Measurements from ENCODE around the gene SLC39A11.

SLC39A11 gene

DNA sequence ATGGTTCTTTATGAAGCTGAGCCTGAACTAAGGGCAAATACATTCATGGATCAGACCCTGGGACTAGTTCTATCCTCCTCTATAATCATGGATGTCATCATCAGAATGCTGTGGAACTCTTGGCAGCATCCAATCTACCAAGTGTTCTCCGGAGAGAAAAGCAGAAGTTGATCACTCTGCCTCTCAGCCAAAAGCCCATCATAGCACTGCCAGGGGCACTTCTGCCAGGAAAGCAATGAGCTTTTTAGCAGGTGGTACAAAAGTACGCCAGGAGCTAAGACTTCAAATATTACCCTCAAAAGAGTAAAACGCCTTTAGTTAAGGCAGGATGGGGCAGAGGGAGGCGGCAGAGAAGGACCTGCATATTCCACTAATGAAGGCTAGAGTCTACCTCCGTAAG lies 279.0 kb downstream of the SLC39A11 start:
- TF ChIP-seq, protein P1, sequence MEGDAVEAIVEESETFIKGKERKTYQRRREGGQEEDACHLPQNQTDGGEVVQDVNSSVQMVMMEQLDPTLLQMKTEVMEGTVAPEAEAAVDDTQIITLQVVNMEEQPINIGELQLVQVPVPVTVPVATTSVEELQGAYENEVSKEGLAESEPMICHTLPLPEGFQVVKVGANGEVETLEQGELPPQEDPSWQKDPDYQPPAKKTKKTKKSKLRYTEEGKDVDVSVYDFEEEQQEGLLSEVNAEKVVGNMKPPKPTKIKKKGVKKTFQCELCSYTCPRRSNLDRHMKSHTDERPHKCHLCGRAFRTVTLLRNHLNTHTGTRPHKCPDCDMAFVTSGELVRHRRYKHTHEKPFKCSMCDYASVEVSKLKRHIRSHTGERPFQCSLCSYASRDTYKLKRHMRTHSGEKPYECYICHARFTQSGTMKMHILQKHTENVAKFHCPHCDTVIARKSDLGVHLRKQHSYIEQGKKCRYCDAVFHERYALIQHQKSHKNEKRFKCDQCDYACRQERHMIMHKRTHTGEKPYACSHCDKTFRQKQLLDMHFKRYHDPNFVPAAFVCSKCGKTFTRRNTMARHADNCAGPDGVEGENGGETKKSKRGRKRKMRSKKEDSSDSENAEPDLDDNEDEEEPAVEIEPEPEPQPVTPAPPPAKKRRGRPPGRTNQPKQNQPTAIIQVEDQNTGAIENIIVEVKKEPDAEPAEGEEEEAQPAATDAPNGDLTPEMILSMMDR (IDR thresholded peaks at IDR 0.05) = no peak
- Histone ChIP-seq H3K4me3 (no peak overlapping the region), H3K27ac (no peak overlapping the region)
- no peak for DNase-seq (ENCODE audit: low spot score)

DNA sequence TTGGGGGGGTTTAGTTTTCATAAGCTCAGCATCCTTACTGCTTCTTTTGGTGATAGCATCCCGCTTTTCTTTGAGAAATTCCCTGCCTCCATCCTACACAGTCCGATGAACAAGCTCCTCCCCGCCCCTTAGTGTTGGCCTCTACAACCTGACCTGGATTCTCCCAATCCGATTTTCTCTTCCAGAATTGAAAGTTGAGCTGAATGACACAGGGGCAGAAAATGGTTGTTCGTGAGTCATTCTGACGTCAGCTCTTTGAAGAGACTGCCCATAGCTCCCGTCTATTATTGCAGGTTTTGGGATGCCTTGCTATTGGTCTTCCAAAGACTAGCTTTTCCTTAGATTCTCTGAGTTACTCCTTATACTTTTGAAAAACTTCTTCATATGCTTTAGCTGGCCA lies 279.7 kb downstream of the SLC39A11 start:
- no peak overlapping the region for H3K27ac ChIP-seq
- no peak for DNase-seq (ENCODE audit: low spot score)
- TF ChIP-seq, protein P1 (IDR thresholded peaks at IDR 0.05) = no peak
- no peak overlapping the region for H3K4me3 ChIP-seq

DNA sequence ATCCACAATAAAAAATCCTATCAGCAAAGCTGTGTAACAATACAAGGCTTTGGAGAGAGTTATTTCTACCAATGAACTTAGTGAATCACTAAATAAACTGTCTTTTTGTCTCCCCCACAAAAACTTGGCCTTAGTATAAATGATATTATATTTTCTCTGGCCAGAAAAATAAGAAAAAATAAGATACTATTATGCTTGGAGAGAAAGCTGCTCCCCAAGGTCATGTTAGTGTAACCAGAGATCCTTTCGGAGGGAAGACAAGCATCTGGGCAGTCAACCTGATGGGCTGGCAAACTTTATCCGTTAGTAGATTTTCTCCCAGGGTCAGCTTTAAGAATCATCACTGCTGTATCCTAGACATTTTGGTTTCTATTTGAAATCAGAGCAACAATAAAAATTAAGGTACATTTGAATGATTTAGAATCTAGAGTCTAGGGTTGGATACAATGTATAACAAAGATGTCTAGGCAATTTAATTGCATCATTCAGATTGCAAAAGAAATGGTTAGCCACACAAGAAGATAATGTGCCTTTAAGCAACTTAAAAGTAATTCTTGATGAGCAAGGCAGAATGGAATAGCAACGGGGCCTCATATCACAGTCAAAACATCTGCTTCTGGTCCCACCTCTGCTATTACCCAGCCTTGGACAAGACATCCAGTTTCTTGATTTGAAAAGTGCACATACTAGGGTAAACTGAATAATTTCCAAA lies 280.4 kb downstream of the SLC39A11 start:
- TF ChIP-seq, protein P1 (IDR thresholded peaks at IDR 0.05) = no peak
- H3K4me3 ChIP-seq = no peak overlapping the region
- DNase-seq (ENCODE audit: low spot score) = no peak
- no peak overlapping the region for H3K27ac ChIP-seq

DNA sequence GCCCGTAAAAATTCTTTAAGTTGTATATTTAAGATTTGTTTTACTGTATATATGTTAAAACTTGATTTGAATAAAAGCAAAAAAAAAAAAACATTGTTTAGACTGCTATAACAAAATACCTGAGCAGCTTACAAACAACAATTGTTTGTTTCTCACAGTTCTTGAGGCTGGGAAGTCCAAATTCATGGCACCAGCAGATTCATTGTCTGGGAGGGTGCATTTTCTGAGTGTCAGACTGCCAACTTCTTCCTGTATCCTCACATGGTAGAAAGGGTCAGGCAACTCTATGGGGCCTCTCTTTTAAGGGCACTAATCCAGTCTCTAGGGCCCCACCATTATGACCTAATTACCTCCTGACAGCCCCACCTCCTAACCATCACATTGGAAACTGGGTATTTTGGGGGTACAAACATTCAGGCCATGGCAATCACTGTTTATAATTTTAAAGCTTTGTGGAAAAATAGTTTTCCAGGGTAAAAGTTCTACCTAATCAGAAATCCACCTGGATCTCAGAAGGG lies 281.4 kb downstream of the SLC39A11 start:
- Histone ChIP-seq H3K4me3 (no peak overlapping the region), H3K27ac (no peak overlapping the region)
- no peak for DNase-seq (ENCODE audit: low spot score)
- TF ChIP-seq, protein P1 (IDR thresholded peaks at IDR 0.05) = no peak

DNA sequence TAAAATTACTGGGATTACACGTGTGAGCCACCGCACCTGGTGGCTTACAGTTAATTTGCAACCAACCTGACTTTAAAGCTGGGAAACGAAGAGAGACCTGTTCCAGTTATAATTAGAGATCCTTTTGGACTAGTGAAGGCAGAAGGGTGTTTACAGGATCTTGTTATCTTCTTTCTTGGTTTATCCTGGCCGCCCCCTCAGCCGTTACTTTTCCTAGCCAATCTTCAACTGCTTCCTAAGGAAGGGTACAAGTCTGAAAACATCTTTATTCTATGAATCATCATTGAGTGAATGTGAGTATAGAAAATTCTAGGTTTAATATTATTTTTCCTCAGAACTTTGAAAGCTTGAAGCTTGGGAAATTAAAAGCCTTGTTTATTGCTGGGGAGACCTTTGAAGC lies 286.5 kb downstream of the SLC39A11 start:
- TF ChIP-seq, protein P1 (IDR thresholded peaks at IDR 0.05) = no peak

DNA sequence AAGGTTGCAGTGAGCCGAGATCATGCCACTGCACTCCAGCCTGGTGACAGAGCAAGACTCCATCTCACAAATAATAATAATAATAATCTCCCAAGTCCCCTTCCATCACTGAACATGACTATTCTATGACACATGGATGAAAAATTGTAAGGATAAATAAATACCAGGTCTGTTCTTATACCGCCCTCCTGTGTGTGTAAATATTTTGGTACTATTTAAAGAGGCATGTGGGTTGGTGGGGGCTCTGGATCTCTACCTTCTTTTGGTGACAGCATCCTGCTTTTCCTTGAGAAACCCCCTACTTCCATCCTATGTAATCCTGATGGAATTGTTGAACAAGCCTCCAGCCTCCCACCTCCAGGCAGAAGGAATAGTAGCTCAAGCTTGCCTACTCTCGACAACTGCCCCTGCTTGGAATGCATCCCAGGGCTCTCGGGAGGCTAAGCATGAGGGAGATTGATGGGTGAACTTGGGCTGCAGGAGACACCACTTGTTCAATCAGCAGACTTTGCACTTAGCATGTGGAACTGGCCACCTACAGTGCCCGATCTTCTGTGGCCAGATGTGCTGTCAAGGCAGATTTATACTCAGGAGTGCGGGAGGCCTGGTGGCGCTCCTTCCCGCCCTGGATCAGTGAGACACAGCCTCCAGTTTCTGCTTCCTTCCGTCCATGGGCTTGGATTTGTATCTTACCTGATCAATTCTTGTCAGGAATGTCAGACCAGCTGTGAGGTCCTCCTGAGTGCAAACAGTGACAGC lies 287.4 kb downstream of the SLC39A11 start:
- no peak for DNase-seq (ENCODE audit: low spot score)
- no peak overlapping the region for H3K4me3 ChIP-seq
- TF ChIP-seq, protein P1 (IDR thresholded peaks at IDR 0.05) = no peak

More for the DNA sequence above, 286.5 kb downstream of the SLC39A11 start:
- no peak for DNase-seq (ENCODE audit: low spot score)
- H3K27ac ChIP-seq = no peak overlapping the region
- no peak overlapping the region for H3K4me3 ChIP-seq

More for the DNA sequence above, 287.4 kb downstream of the SLC39A11 start:
- H3K27ac ChIP-seq = no peak overlapping the region

All from coronary artery (tissue), 2 donors.